Heart left ventricle (tissue), 16 donors: ENCODE data around the gene ASAP2. TPM values are rescaled to one million over a fixed set of nuclear protein-coding genes. Genes with fewer than 3 reads are reported as not detected.

ENCODE experiments used
- ATAC-seq, 4 donors: fragments of 200-7000 bp; cut with Tn5 transposase; one replicate each; pipeline ENCODE4 v1.9.1; 2020 to 2022; ENCODE audit warnings: moderate library complexity in 4 of 4, mild to moderate bottlenecking in 3 of 4, moderate number of reproducible peaks in 1 of 4
- DNase-seq, 5 donors: peaks; one replicate each; pipeline ENCODE4 v3.0.0-alpha.2; 2020
- H3K27ac ChIP-seq, 12 donors: fragments of 200-600 bp; sonication (generic) in 4 of 12; one replicate each; pipeline versions ENCODE4 v1.5.0 to v1.8.0; 2016 to 2022; ENCODE audit warnings: mild to moderate bottlenecking in 2 of 12
- H3K27me3 ChIP-seq, 9 donors: fragments of 200-600 bp; sonication (generic) in 2 of 9; one replicate each; pipeline versions ENCODE4 v1.5.1 to v1.8.0; 2016 to 2022; ENCODE audit warnings: mild to moderate bottlenecking in 3 of 9
- H3K36me3 ChIP-seq, 9 donors: fragments of 200-600 bp; sonication (generic) in 2 of 9; one replicate each; pipeline versions ENCODE4 v1.5.0 to v1.8.0; 2018 to 2022; ENCODE audit warnings: mild to moderate bottlenecking in 2 of 9
- H3K4me1 ChIP-seq, 12 donors: fragments of 200-600 bp; sonication (generic) in 4 of 12; one replicate each; pipeline versions ENCODE4 v1.5.0 to v1.8.0; 2016 to 2022; ENCODE audit warnings: mild to moderate bottlenecking in 3 of 12
- H3K4me3 ChIP-seq, 12 donors: fragments of 200-600 bp; sonication (generic) in 4 of 12; one replicate each; pipeline versions ENCODE4 v1.5.0 to v1.8.0; 2017 to 2022; ENCODE audit warnings: mild to moderate bottlenecking in 9 of 12, moderate library complexity in 4 of 12
- H3K9me3 ChIP-seq, 12 donors: fragments of 200-600 bp; sonication (generic) in 4 of 12; one replicate each; pipeline versions ENCODE4 v1.5.0 to v1.8.0; 2016 to 2022; ENCODE audit warnings: mild to moderate bottlenecking in 1 of 12
- CTCF ChIP-seq, 12 donors: fragments of 200-600 bp; sonication (generic) in 4 of 12; IDR thresholded peaks; one replicate each; pipeline versions ENCODE4 v1.5.0 to v1.8.0; 2018 to 2022; ENCODE audit warnings: antibody characterized with exemption in 12 of 12, mild to moderate bottlenecking in 5 of 12
- POLR2A ChIP-seq, 2 donors: fragments of 450-650 bp; IDR thresholded peaks; one replicate each; pipeline ENCODE4 v1.6.1; 2017; ENCODE audit warnings: antibody characterized with exemption in 2 of 2, mild to moderate bottlenecking in 2 of 2, moderate library complexity in 2 of 2
- WGBS, 4 donors: extraction: QIAGEN DNeasy Blood & Tissue Kit in 2 of 4; methylation state at CpG; one replicate each; pipeline versions ENCODE4 v1.1.5 to v1.1.7; 2013 to 2018; 5-methylcytosine and 5-hydroxymethylcytosine counted together
- intact Hi-C, 10 donors: fragments of 100-400 bp; cut with DNase I; formaldehyde crosslinking; loops; one replicate each; pipeline versions ENCODE4 v1.11.1 to v1.14.2; 2022
- polyA plus RNA-seq, 2 donors: library from polyadenylated mRNA; stranded (reverse); fragments of 200-250 nt; gene quantifications; one replicate each; pipeline ENCODE4 v1.2.3, GENCODE V29; 2013
- total RNA-seq, 9 donors: library from RNA; depleted of rRNA in 2 of 9; stranded (reverse); fragments of >200 nt in 2 of 9; fragmentation: NEBNext Ultra II Directional in 3 of 9; extraction: Animal tissue kit (Norgen Biotek cat#: 25700) in 3 of 9; gene quantifications; one replicate each; pipeline versions ENCODE4 v1.1.0 to v1.2.4, GENCODE V29; 2016 to 2023
- donor health status: ischemic (EF 13 %, LVEDD 7.1; RV severe dilation, severe dysfunction).
- donor health status: healthy with polysubstance abuse.
- donor health status: DM: no; HTN: yes; CAD: no.
- donor health status: DM: no; HTN: no; CAD: no.
- donor health status: ischemic (EF 25% LVEDD 6.9; RV normal size, moderate dysfunction).
- donor health status: ischemic (EF 25% LVEDD 5.7; RV mildly dilated, moderate dysfunction).
- donor health status: healthy.
- donor health status: DM: yes; HTN: yes; CAD: no.
- donor health status: ischemic (EF 35%, LVEDD 5.7; RV mildly dilated, moderate dysfunction).
- donor health status: nonischemic (EF 11% LVEDD 7.7; RV severe dilation, severe dysfunction).
- donor health status: DM: yes; HTN: yes; CAD: no.
- donor health status: PGD.
- donor health status: ischemic (EF 29% LVEDD 5.4; RV normal size, mild dysfunction).
- donor health status: nonischemic (EF 23%, LVEDD 6.1; RV moderate dilation, normal function).

Gene ASAP2
- total and polyA plus RNA-seq, 11 donors = 6.7 to 17.0 (median 11.9) TPM

GRCh38 chr2:9378433-9379390 lies 172.1 kb downstream of the ASAP2 start:
- Histone ChIP-seq H3K4me1 (peaks cover 0 to 40% (median 18%) of the 10 kb centered on the region in 12 donors), H3K36me3 (peaks cover 0 to 83% (median 42%) of the 10 kb centered on the region in 9 donors), H3K27me3 (no peaks in the 10 kb centered on the region), H3K27ac (peak overlapping the region in 11 of 12 donors; percentile 19 to 88 (median 67)), H3K4me3 (no peak overlapping the region), H3K9me3 (no peaks in the 10 kb centered on the region)
- intact Hi-C loops = no loop called here
- DNase-seq (peak; percentile 83 to 92 (median 88)), ATAC-seq (peak; percentile 71 to 89 (median 84))
- 67 to 78% (median 72%) methylated on average over 27 to 30 of the region's 30 CpGs for WGBS, 4 donors
- TF ChIP-seq CTCF (IDR thresholded peaks at IDR 0.05) (no peak), POLR2A (IDR thresholded peaks at IDR 0.05) (no peak)

- DNase-seq = no peak
- TF ChIP-seq CTCF (IDR thresholded peaks at IDR 0.05) (no peak), POLR2A (IDR thresholded peaks at IDR 0.05) (no peak)
- no peaks in the 10 kb centered on the region for H3K27me3 ChIP-seq
- peak overlapping the region in 10 of 12 donors; percentile 19 to 88 (median 68) for H3K27ac ChIP-seq
- no peaks in the 10 kb centered on the region for H3K9me3 ChIP-seq
- peaks cover 0 to 83% (median 37%) of the 10 kb centered on the region in 9 donors for H3K36me3 ChIP-seq
- intact Hi-C loops = no loop called here
- peaks cover 0 to 40% (median 18%) of the 10 kb centered on the region in 12 donors for H3K4me1 ChIP-seq
- no peak for ATAC-seq
- WGBS, 4 donors = 76 to 90% (median 85%) methylated on average over 5 of the region's 5 CpGs
- H3K4me3 ChIP-seq = no peak overlapping the region
These were observed 172.8 kb downstream of the ASAP2 start for GRCh38 chr2:9379391-9379755.

- DNase-seq = peak in 2 of 5 donors; percentile 63 to 70
- Histone ChIP-seq H3K4me3 (no peak overlapping the region), H3K4me1 (peaks cover 0 to 44% (median 20%) of the 10 kb centered on the region in 12 donors), H3K36me3 (peaks cover 0 to 83% (median 33%) of the 10 kb centered on the region in 9 donors), H3K27me3 (no peaks in the 10 kb centered on the region), H3K9me3 (no peaks in the 10 kb centered on the region), H3K27ac (peak overlapping the region; percentile 10 to 68 (median 38))
- WGBS, 4 donors = 79 to 85% (median 82%) methylated on average over 17 to 18 of the region's 18 CpGs
- no peak for TF ChIP-seq CTCF (IDR thresholded peaks at IDR 0.05)
- TF ChIP-seq POLR2A (IDR thresholded peaks at IDR 0.05) = no peak
- ATAC-seq = peak in 3 of 4 donors; percentile 44 to 81 (median 58)
- intact Hi-C loops = no loop called here
These were observed 174.4 kb downstream of the ASAP2 start for GRCh38 chr2:9380702-9381628.
